ENCODE results near the gene ITGA1.
"Not testable (repeated sequence)": the region's sequence is repeated elsewhere in the genome, so short reads cannot be mapped to it uniquely, and the experiment has no call there.

ITGA1 gene

GRCh38 chr5:52787600-52788504 lies at the start of gene ITGA1, which contains the start of gene PELO:
Gene ITGA1 (plus strand): TSS chr5:52787916. CDS start chr5:52788354, 438 bp downstream.
Gene PELO (plus strand): TSS chr5:52787916. CDS start chr5:52800395, 12,479 bp downstream.
- DNase-seq: peak; percentile 78 to 91

GRCh38 chr5:52738095-52738506 lies 49.6 kb upstream of the ITGA1 start:
- DNase-seq: no peak

- no peak for DNase-seq
These were observed 47.7 kb upstream of the ITGA1 start for GRCh38 chr5:52740007-52740406.

GRCh38 chr5:52743012-52743411 lies 44.7 kb upstream of the ITGA1 start:
- no peak for DNase-seq

- DNase-seq: no peak
These were observed 44.2 kb upstream of the ITGA1 start for GRCh38 chr5:52743529-52743928.

- DNase-seq: no peak
These were observed 43.7 kb upstream of the ITGA1 start for GRCh38 chr5:52743970-52744369.

GRCh38 chr5:52744867-52745458 lies 42.8 kb upstream of the ITGA1 start:
- DNase-seq: not testable (repeated sequence)

GRCh38 chr5:52746539-52746938 lies 41.2 kb upstream of the ITGA1 start:
- no peak for DNase-seq

- DNase-seq: no peak
These were observed 39.1 kb upstream of the ITGA1 start for GRCh38 chr5:52748590-52748989.

- DNase-seq: no peak
These were observed 38.0 kb upstream of the ITGA1 start for GRCh38 chr5:52749666-52750065.

GRCh38 chr5:52751137-52751536 lies 36.6 kb upstream of the ITGA1 start:
- no peak for DNase-seq

- DNase-seq: no peak
These were observed 33.7 kb upstream of the ITGA1 start for GRCh38 chr5:52754051-52754450.

GRCh38 chr5:52757527-52757926 lies 30.2 kb upstream of the ITGA1 start:
- DNase-seq: no peak

GRCh38 chr5:52758014-52758413 lies 29.7 kb upstream of the ITGA1 start:
- no peak for DNase-seq

- DNase-seq: no peak
These were observed 28.4 kb upstream of the ITGA1 start for GRCh38 chr5:52759331-52759730.

GRCh38 chr5:52760695-52761366 lies 26.9 kb upstream of the ITGA1 start:
- DNase-seq: no peak

GRCh38 chr5:52767217-52767743 lies 20.4 kb upstream of the ITGA1 start:
- DNase-seq: no peak

- DNase-seq: no peak
These were observed 19.8 kb upstream of the ITGA1 start for GRCh38 chr5:52767766-52768480.

GRCh38 chr5:52769061-52769460 lies 18.7 kb upstream of the ITGA1 start:
- no peak for DNase-seq

GRCh38 chr5:52770287-52770939 lies 17.3 kb upstream of the ITGA1 start:
- no peak for DNase-seq

GRCh38 chr5:52771343-52772039 lies 16.2 kb upstream of the ITGA1 start:
- DNase-seq: no peak

Data from SW 1271 (cell line).